ENCODE measurements around the gene PIGX. TPM values are rescaled to one million over a fixed set of nuclear protein-coding genes. Genes with fewer than 3 reads are reported as not detected.
A peak's percentile ranks its signal among the peaks of the same experiment; 100 is the strongest.

PIGX gene
- total and polyA plus RNA-seq, 2 experiments from 2014 or later, result 13.0 to 14.5 TPM

GRCh38 chr3:196753201-196753600 is 41.0 kb downstream of the PIGX start:
- peak overlapping the region; percentile 70; the same call in 1 of the 2 replicates for H3K27ac ChIP-seq (ENCODE audit: low read depth)
- H3K4me1 Mint-ChIP-seq, result peaks cover 4% of the 10 kb centered on the region
- H4K20me1 ChIP-seq (replicated peaks; ENCODE audit: insufficient read depth), result peaks cover 25% of the 10 kb centered on the region
- H3K9me2 ChIP-seq (ENCODE audit: insufficient read depth), result 0 out of 2 replicates have a peak, but pooled peaks cover under 1% of the 10 kb centered on the region
- no peak overlapping the region for H3K27ac Mint-ChIP-seq
- H3K27me3 Mint-ChIP-seq (ENCODE audit: insufficient read depth, low read depth, poor library complexity), result peaks cover 4% of the 10 kb centered on the region
- H3K27me3 ChIP-seq (ENCODE audit: insufficient read depth), result no peaks in the 10 kb centered on the region
- ATAC-seq, result no peak
- peaks cover 39% of the 10 kb centered on the region for H3K9me3 Mint-ChIP-seq
- H2AFZ ChIP-seq, result no peak overlapping the region
- TF ChIP-seq JUNB (IDR thresholded peaks at IDR 0.05; ENCODE audit: unreplicated experiment) (no peak), ETS1 (IDR thresholded peaks at IDR 0.05) (no peak), CTCF (conservative IDR thresholded peaks at IDR 0.05; ENCODE audit: low read depth in 2 of 2) (no peak), EZH2phosphoT487 (IDR thresholded peaks at IDR 0.05; ENCODE audit: unreplicated experiment) (no peak), POLR2AphosphoS5 (IDR thresholded peaks at IDR 0.05; ENCODE audit: low read depth) (no peak), ZNF114 (CRISPR knock-in tag; IDR thresholded peaks at IDR 0.05) (no peak)
- no peaks in the 10 kb centered on the region for H3F3A ChIP-seq (replicated peaks; ENCODE audit: low read depth)
- H3K4me2 ChIP-seq, result no peak overlapping the region
- H3K79me2 ChIP-seq (replicated peaks; ENCODE audit: insufficient read depth), result peaks cover 100% of the 10 kb centered on the region
- H3K36me3 Mint-ChIP-seq (ENCODE audit: low read depth), result peaks cover 77% of the 10 kb centered on the region
- H3K4me3 Mint-ChIP-seq, result no peak overlapping the region
- no peak for DNase-seq (ENCODE audit: low spot score)
- H3K4me3 ChIP-seq, result no peak overlapping the region
- H3K36me3 ChIP-seq (ENCODE audit: insufficient read depth), result peaks cover 15% of the 10 kb centered on the region; the same call in 1 of the 2 replicates
- H3K4me1 ChIP-seq (ENCODE audit: insufficient read depth), result peaks cover 8% of the 10 kb centered on the region; the same call in 1 of the 2 replicates

GRCh38 chr3:196754091-196754981 is 42.2 kb downstream of the PIGX start:
- H3K36me3 ChIP-seq (ENCODE audit: insufficient read depth), result peaks cover 15% of the 10 kb centered on the region; the same call in 1 of the 2 replicates
- no peak overlapping the region for H3K4me3 Mint-ChIP-seq
- no peak overlapping the region for H2AFZ ChIP-seq
- H3K4me1 ChIP-seq (ENCODE audit: insufficient read depth), result 0 out of 2 replicates have a peak, but pooled peaks cover 4% of the 10 kb centered on the region
- H3K27me3 ChIP-seq (ENCODE audit: insufficient read depth), result no peaks in the 10 kb centered on the region
- peaks cover 40% of the 10 kb centered on the region for H3K9me3 Mint-ChIP-seq
- ATAC-seq, result no peak
- peak overlapping the region; percentile 70 for H3K27ac ChIP-seq (ENCODE audit: low read depth)
- peaks cover 29% of the 10 kb centered on the region for H4K20me1 ChIP-seq (replicated peaks; ENCODE audit: insufficient read depth)
- no peak overlapping the region; the same call in 1 of the 2 replicates for H3K27ac Mint-ChIP-seq
- DNase-seq (ENCODE audit: low spot score), result no peak
- 0 out of 2 replicates have a peak, but pooled peaks cover 2% of the 10 kb centered on the region for H3K9me2 ChIP-seq (ENCODE audit: insufficient read depth)
- H3F3A ChIP-seq (replicated peaks; ENCODE audit: low read depth), result no peaks in the 10 kb centered on the region
- H3K4me2 ChIP-seq, result no peak overlapping the region
- H3K4me3 ChIP-seq, result no peak overlapping the region
- H3K79me2 ChIP-seq (replicated peaks; ENCODE audit: insufficient read depth), result peaks cover 100% of the 10 kb centered on the region
- peaks cover 88% of the 10 kb centered on the region for H3K36me3 Mint-ChIP-seq (ENCODE audit: low read depth)
- no peaks in the 10 kb centered on the region for H3K4me1 Mint-ChIP-seq
- peaks cover 6% of the 10 kb centered on the region for H3K27me3 Mint-ChIP-seq (ENCODE audit: insufficient read depth, low read depth, poor library complexity)
- TF ChIP-seq CTCF (conservative IDR thresholded peaks at IDR 0.05; ENCODE audit: low read depth in 2 of 2), result no peak
- TF ChIP-seq CREB1 (CRISPR knock-in tag; IDR thresholded peaks at IDR 0.05; ENCODE audit: low read depth), result no peak
- TF ChIP-seq STAT1 (IDR thresholded peaks at IDR 0.05; ENCODE audit: unreplicated experiment), result no peak
- no peak for TF ChIP-seq EZH2phosphoT487 (IDR thresholded peaks at IDR 0.05; ENCODE audit: unreplicated experiment)
- no peak for TF ChIP-seq NANOG (IDR thresholded peaks at IDR 0.05; ENCODE audit: borderline replicate concordance)
- TF ChIP-seq JUNB (IDR thresholded peaks at IDR 0.05; ENCODE audit: unreplicated experiment), result no peak
- no peak for TF ChIP-seq POLR2AphosphoS5 (IDR thresholded peaks at IDR 0.05; ENCODE audit: low read depth)
- no peak for TF ChIP-seq REST (IDR thresholded peaks at IDR 0.05; ENCODE audit: unreplicated experiment)
- TF ChIP-seq ZNF331 (CRISPR knock-in tag; IDR thresholded peaks at IDR 0.05; ENCODE audit: low read depth), result no peak
